Left hindlimb (tissue), 1 donor: ENCODE measurements around the gene CFHR5.
"Not testable (repeated sequence)": the region's sequence is repeated elsewhere in the genome, so short reads cannot be mapped to it uniquely, and the experiment has no call there.

ENCODE experiments used
- DNase-seq: peaks from one replicate; pipeline ENCODE4 v3.0.0-alpha.2; 2018

CFHR5 gene

GRCh38 chr1:197024460-197024859 lies 47.1 kb downstream of the CFHR5 start:
- DNase-seq = no peak

GRCh38 chr1:197027359-197027758 lies 50.0 kb downstream of the CFHR5 start:
- no peak for DNase-seq

- no peak for DNase-seq
These were observed 52.4 kb downstream of the CFHR5 start for GRCh38 chr1:197029749-197030148.

GRCh38 chr1:197034631-197035339 lies 57.4 kb downstream of the CFHR5 start:
- not testable (repeated sequence) for DNase-seq

GRCh38 chr1:197036861-197037260 lies 59.5 kb downstream of the CFHR5 start:
- no peak for DNase-seq

GRCh38 chr1:197041486-197042353 lies 64.4 kb downstream of the CFHR5 start:
- no peak for DNase-seq

- no peak for DNase-seq
These were observed 65.5 kb downstream of the CFHR5 start for GRCh38 chr1:197042676-197043341.

GRCh38 chr1:197049100-197049499 lies 71.7 kb downstream of the CFHR5 start:
- DNase-seq = no peak
